GM23338 (cell line): ENCODE data around the gene SERPINE2. TPM values are rescaled to one million over a fixed set of nuclear protein-coding genes. Genes with fewer than 3 reads are reported as not detected.
"Not testable (repeated sequence)": the region's sequence is repeated elsewhere in the genome, so short reads cannot be mapped to it uniquely, and the experiment has no call there.

Experiments
- ATAC-seq: fragments of 200-7000 bp; cut with Tn5 transposase; 3 replicates; pipeline ENCODE4 v1.9.1; 2020
- DNase-seq: peaks from one replicate; pipeline ENCODE4 v3.0.0-alpha.2; 2015; ENCODE audit warnings: low spot score
- H2AFZ ChIP-seq: fragments of 200-600 bp; sonication (generic); 2 replicates; pipeline ENCODE4 v1.8.0; 2016; ENCODE audit warnings: antibody characterized with exemption, mild to moderate bottlenecking, moderate library complexity
- H3F3A ChIP-seq: fragments of 200-600 bp; sonication (generic); replicated peaks from 2 replicates; pipeline ENCODE4 v1.8.0; 2017; ENCODE audit warnings: antibody characterized with exemption, mixed run types, low read depth
- H3K27ac ChIP-seq: fragments of 200-600 bp; sonication (generic); 2 replicates; pipeline ENCODE4 v1.6.1; 2016; ENCODE audit warnings: low read depth
- H3K27me3 ChIP-seq: fragments of 200-600 bp; sonication (generic); 2 replicates; pipeline ENCODE4 v1.8.0; 2016; ENCODE audit warnings: mild to moderate bottlenecking, mixed run types, moderate library complexity; ENCODE audit not compliant: insufficient read depth
- H3K36me3 ChIP-seq: fragments of 200-600 bp; sonication (generic); 2 replicates; pipeline ENCODE4 v1.8.0; 2016; ENCODE audit warnings: mild to moderate bottlenecking; ENCODE audit not compliant: insufficient read depth
- H3K4me1 ChIP-seq: fragments of 200-600 bp; sonication (generic); 2 replicates; pipeline ENCODE4 v1.8.0; 2016; ENCODE audit warnings: mild to moderate bottlenecking, moderate library complexity; ENCODE audit not compliant: insufficient read depth
- H3K4me2 ChIP-seq: fragments of 200-600 bp; sonication (generic); 2 replicates; pipeline ENCODE4 v1.7.1; 2017; ENCODE audit warnings: mixed run types
- H3K4me3 ChIP-seq: fragments of 200-600 bp; sonication (generic); 2 replicates; pipeline ENCODE4 v1.6.1; 2016; ENCODE audit warnings: mixed run types
- H3K79me2 ChIP-seq: fragments of 200-600 bp; sonication (generic); replicated peaks from 2 replicates; pipeline ENCODE4 v1.8.0; 2017; ENCODE audit warnings: mild to moderate bottlenecking; ENCODE audit not compliant: insufficient read depth
- H3K9me2 ChIP-seq: fragments of 200-600 bp; sonication (generic); 2 replicates; pipeline ENCODE4 v1.8.0; 2017; ENCODE audit not compliant: insufficient read depth
- H4K20me1 ChIP-seq: fragments of 200-600 bp; sonication (generic); replicated peaks from 2 replicates; pipeline ENCODE4 v1.8.0; 2017; ENCODE audit warnings: mild to moderate bottlenecking; ENCODE audit not compliant: insufficient read depth
- H3K27ac Mint-ChIP-seq: 2 replicates; pipeline ENCODE4 v1.8.0; 2020; ENCODE audit warnings: inconsistent platforms, mild to moderate bottlenecking, moderate library complexity, mixed read lengths
- H3K27me3 Mint-ChIP-seq: 3 replicates; pipeline ENCODE4 v1.8.0; 2022; ENCODE audit warnings: low read depth, mild to moderate bottlenecking, moderate library complexity, mixed read lengths, inconsistent platforms; ENCODE audit not compliant: insufficient read depth, poor library complexity
- H3K36me3 Mint-ChIP-seq: 3 replicates; pipeline ENCODE4 v1.8.0; 2021; ENCODE audit warnings: low read depth, mild to moderate bottlenecking, inconsistent platforms, moderate library complexity, mixed read lengths
- H3K4me1 Mint-ChIP-seq: 3 replicates; pipeline ENCODE4 v1.8.0; 2020; ENCODE audit warnings: mild to moderate bottlenecking, inconsistent platforms, mixed read lengths
- H3K4me3 Mint-ChIP-seq: 3 replicates; pipeline ENCODE4 v1.8.0; 2021; ENCODE audit warnings: moderate library complexity, mild to moderate bottlenecking, inconsistent platforms, mixed read lengths
- H3K9me3 Mint-ChIP-seq: 3 replicates; pipeline ENCODE4 v1.8.0; 2020; ENCODE audit warnings: moderate library complexity, mild to moderate bottlenecking, inconsistent platforms, mixed read lengths
- CTCF ChIP-seq, 2 experiments: fragments of 200-600 bp in 1 of 2; sonication (generic) in 1 of 2; conservative IDR thresholded peaks; 2 replicates each; pipeline versions ENCODE4 v1.5.1 to v1.6.1; 2016 to 2017; ENCODE audit warnings: antibody characterized with exemption in 2 of 2, low read depth in 2 of 2, mild to moderate bottlenecking in 2 of 2, moderate library complexity in 1 of 2
- EZH2 ChIP-seq: fragments of 200-600 bp; sonication (generic); IDR thresholded peaks from one replicate; pipeline ENCODE4 v1.8.0; 2017; ENCODE audit warnings: antibody characterized with exemption, mild to moderate bottlenecking, low read depth; ENCODE audit not compliant: unreplicated experiment
- EZH2phosphoT487 ChIP-seq: fragments of 200-600 bp; sonication (generic); IDR thresholded peaks from one replicate; pipeline ENCODE4 v1.8.1; 2018; ENCODE audit warnings: antibody characterized with exemption; ENCODE audit not compliant: unreplicated experiment
- JUNB ChIP-seq: IDR thresholded peaks from one replicate; pipeline ENCODE4 v1.6.1; 2016; ENCODE audit warnings: antibody characterized with exemption; ENCODE audit not compliant: unreplicated experiment
- NANOG ChIP-seq: IDR thresholded peaks from 2 replicates; pipeline ENCODE4 v1.6.1; 2016; ENCODE audit warnings: antibody characterized with exemption, borderline replicate concordance
- POLR2AphosphoS5 ChIP-seq: IDR thresholded peaks from 2 replicates; pipeline ENCODE4 v1.6.1; 2016; ENCODE audit warnings: antibody characterized with exemption, low read depth
- REST ChIP-seq: IDR thresholded peaks from one replicate; pipeline ENCODE4 v1.6.1; 2018; ENCODE audit warnings: antibody characterized with exemption; ENCODE audit not compliant: unreplicated experiment
- ZNF114 ChIP-seq: fragments of 250-450 bp; sonication (Bioruptor Pico); IDR thresholded peaks from 2 replicates; pipeline ENCODE4 v1.5.0; 2020; ENCODE audit warnings: mild to moderate bottlenecking, moderate library complexity
- polyA plus RNA-seq: library from polyadenylated mRNA; unstranded; fragments of >200 nt; fragmentation: Nextera tagmentation; extraction: Ambion mirVana; gene quantifications from 2 replicates; pipeline ENCODE4 v1.2.1, GENCODE V29; 2016
- total RNA-seq: library from RNA; depleted of rRNA; stranded (reverse); fragments of >200 nt; shearing (Covaris generic); gene quantifications from 2 replicates; pipeline ENCODE4 v1.2.3, GENCODE V29; 2014

The SERPINE2 gene
- total and polyA plus RNA-seq, 2 experiments from 2014 or later: 38.6 to 44.2 TPM

DNA sequence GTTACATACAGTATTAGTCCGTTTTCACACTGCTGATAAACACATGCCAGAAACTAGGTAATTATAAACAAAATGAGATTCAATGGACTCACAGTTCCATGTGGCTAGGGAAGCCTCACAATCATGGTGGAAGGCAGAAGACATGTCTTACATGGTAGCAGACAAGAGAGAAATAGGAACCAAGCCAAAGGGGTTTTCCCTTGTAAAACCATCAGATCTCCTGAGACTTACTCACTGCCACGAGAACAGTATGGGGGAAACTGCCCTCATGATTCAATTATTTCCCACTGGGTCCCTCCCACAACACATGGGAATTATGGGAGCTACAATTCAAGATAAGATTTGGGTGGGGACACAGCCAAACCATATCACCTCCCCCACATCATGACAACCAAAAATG is 99.6 kb downstream of the SERPINE2 start:
- Mint-ChIP-seq H3K4me1 (peaks cover 65% of the 10 kb centered on the region), H3K36me3 (peaks cover 23% of the 10 kb centered on the region), H3K27me3 (peaks cover 10% of the 10 kb centered on the region)
- not testable (repeated sequence) for H3K27ac Mint-ChIP-seq, H3K9me3 Mint-ChIP-seq, H2AFZ ChIP-seq, H3K4me3 ChIP-seq, H3F3A ChIP-seq, DNase-seq, H3K27me3 ChIP-seq, H3K27ac ChIP-seq, H3K4me3 Mint-ChIP-seq, H3K9me2 ChIP-seq, ATAC-seq, H3K36me3 ChIP-seq
- H3K4me2 ChIP-seq: peak overlapping the region; percentile 71; the same call in 1 of the 2 replicates
- peaks cover 75% of the 10 kb centered on the region for H3K4me1 ChIP-seq
- H4K20me1 ChIP-seq: peaks cover 10% of the 10 kb centered on the region; the same call in 1 of the 2 replicates
- peaks cover 96% of the 10 kb centered on the region for H3K79me2 ChIP-seq

- peak overlapping the region; percentile 41 for H3K4me3 ChIP-seq
- peak overlapping the region; percentile 71 for H3K4me2 ChIP-seq
- Mint-ChIP-seq H3K36me3 (peaks cover 20% of the 10 kb centered on the region), H3K27me3 (peaks cover 8% of the 10 kb centered on the region), H3K9me3 (no peaks in the 10 kb centered on the region), H3K27ac (peak overlapping the region; percentile 86), H3K4me1 (peaks cover 67% of the 10 kb centered on the region), H3K4me3 (peak overlapping the region; percentile 45; the same call in 2 of the 3 replicates)
- ATAC-seq (peak; percentile 30; the same call in 2 of the 3 replicates), DNase-seq (peak; percentile 54)
- H3F3A ChIP-seq: no peaks in the 10 kb centered on the region
- H3K27ac ChIP-seq: peak overlapping the region; percentile 78
- peaks cover 96% of the 10 kb centered on the region for H3K79me2 ChIP-seq
- no peaks in the 10 kb centered on the region for H3K27me3 ChIP-seq
- H4K20me1 ChIP-seq: no peaks in the 10 kb centered on the region; the same call in 1 of the 2 replicates
- H2AFZ ChIP-seq: no peak overlapping the region
- peaks cover 73% of the 10 kb centered on the region for H3K4me1 ChIP-seq
- TF ChIP-seq NANOG (peak; percentile 91), JUNB (no peak)
- no peaks in the 10 kb centered on the region for H3K9me2 ChIP-seq
- H3K36me3 ChIP-seq: no peaks in the 10 kb centered on the region
These were observed 101.6 kb downstream of the SERPINE2 start for GRCh38 chr2:223937535-223937934.

DNA sequence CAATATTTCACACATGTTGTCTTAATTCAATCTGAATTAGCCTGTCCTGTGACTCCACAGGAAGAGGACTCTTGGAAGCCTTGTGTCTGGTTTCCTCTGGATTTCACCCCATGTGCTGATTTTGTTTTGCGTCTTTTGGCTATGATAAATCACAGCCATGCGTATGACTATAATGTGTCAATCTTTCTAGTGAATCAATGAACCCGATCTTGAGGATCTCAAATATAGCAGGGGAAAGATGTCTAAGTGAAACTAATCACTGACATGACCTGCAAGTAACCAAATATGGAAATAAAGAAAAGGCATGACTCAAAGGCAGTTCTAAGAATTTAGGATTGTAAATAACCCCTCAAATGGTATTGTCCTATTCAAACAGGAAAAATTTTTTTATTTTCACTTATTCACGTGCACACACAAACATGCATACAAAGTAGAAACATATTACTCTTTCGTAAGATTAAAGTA is 102.2 kb downstream of the SERPINE2 start:
- Mint-ChIP-seq H3K36me3 (peaks cover 19% of the 10 kb centered on the region), H3K27ac (peak overlapping the region; percentile 41), H3K27me3 (peaks cover 8% of the 10 kb centered on the region), H3K9me3 (no peaks in the 10 kb centered on the region), H3K4me3 (no peak overlapping the region; the same call in 2 of the 3 replicates), H3K4me1 (peaks cover 66% of the 10 kb centered on the region)
- Histone ChIP-seq H3K4me2 (peak overlapping the region; percentile 71), H3K36me3 (no peaks in the 10 kb centered on the region), H3K4me3 (peak overlapping the region; percentile 41), H3K27me3 (no peaks in the 10 kb centered on the region), H4K20me1 (no peaks in the 10 kb centered on the region; the same call in 1 of the 2 replicates), H3K9me2 (no peaks in the 10 kb centered on the region), H2AFZ (no peak overlapping the region), H3K27ac (peak overlapping the region; percentile 78), H3F3A (no peaks in the 10 kb centered on the region), H3K79me2 (peaks cover 97% of the 10 kb centered on the region), H3K4me1 (peaks cover 71% of the 10 kb centered on the region)
- no peak for ATAC-seq
- DNase-seq: no peak
- TF ChIP-seq EZH2 (no peak), POLR2AphosphoS5 (no peak), JUNB (no peak), REST (no peak), ZNF114 (CRISPR knock-in tag) (no peak), CTCF (conservative IDR thresholded peaks at IDR 0.05; ENCODE audit: low read depth in 2 of 2) (no peak), EZH2phosphoT487 (no peak)
